BJ (cell line): ENCODE results near the gene CNIH1. TPM values are rescaled to one million over a fixed set of nuclear protein-coding genes. Genes with fewer than 3 reads are reported as not detected.

Source experiments
- polyA plus RNA-seq: library from polyadenylated mRNA; depleted of rRNA; stranded (reverse); fragments of >200 nt; gene quantifications from 2 replicates; pipeline ENCODE4 v1.2.3, GENCODE V29; 2011; rRNA removed

The CNIH1 gene
- polyA plus RNA-seq, 1 experiment = 313 TPM

Other genes starting within 250 kb of the CNIH1 start
- 28.7 and 55.1 TPM in 2 replicates for gene CDKN3, start 44.4 kb downstream of the CNIH1 start, polyA plus RNA-seq
- gene GMFB, start 47.6 kb upstream of the CNIH1 start, polyA plus RNA-seq = 10.0 and 29.1 TPM in 2 replicates
- 7.5 and 11.4 TPM in 2 replicates for gene CGRRF1, start 68.5 kb upstream of the CNIH1 start, polyA plus RNA-seq
- gene SAMD4A, start 125.8 kb upstream of the CNIH1 start, polyA plus RNA-seq = 13.4 and 16.9 TPM in 2 replicates